SH-SY5Y (cell line): ENCODE results near the gene NPTX1.

Source experiments
- GATA2 ChIP-seq: IDR thresholded peaks from 2 replicates; pipeline ENCODE4 v1.6.1; 2011; ENCODE audit warnings: mild to moderate bottlenecking, low read depth, low read length
- GATA3 ChIP-seq: IDR thresholded peaks from 2 replicates; pipeline ENCODE4 v1.6.1; 2011; ENCODE audit warnings: low read depth, mild to moderate bottlenecking, low read length, moderate library complexity

- TF ChIP-seq GATA2, result no peak
- TF ChIP-seq GATA3, result no peak
Observed at GRCh38 chr17:80443498-80443897, 32.9 kb downstream of the NPTX1 start.
